ENCODE results near the gene CHST11. TPM values are rescaled to one million over a fixed set of nuclear protein-coding genes. Genes with fewer than 3 reads are reported as not detected.

Gene CHST11
- total and polyA plus RNA-seq, 9 of the 15 experiments (the other 6 are each of a cell fraction or from before 2014, with no cell fraction given): 2.3 to 38.7 (median 15.0) TPM

DNA sequence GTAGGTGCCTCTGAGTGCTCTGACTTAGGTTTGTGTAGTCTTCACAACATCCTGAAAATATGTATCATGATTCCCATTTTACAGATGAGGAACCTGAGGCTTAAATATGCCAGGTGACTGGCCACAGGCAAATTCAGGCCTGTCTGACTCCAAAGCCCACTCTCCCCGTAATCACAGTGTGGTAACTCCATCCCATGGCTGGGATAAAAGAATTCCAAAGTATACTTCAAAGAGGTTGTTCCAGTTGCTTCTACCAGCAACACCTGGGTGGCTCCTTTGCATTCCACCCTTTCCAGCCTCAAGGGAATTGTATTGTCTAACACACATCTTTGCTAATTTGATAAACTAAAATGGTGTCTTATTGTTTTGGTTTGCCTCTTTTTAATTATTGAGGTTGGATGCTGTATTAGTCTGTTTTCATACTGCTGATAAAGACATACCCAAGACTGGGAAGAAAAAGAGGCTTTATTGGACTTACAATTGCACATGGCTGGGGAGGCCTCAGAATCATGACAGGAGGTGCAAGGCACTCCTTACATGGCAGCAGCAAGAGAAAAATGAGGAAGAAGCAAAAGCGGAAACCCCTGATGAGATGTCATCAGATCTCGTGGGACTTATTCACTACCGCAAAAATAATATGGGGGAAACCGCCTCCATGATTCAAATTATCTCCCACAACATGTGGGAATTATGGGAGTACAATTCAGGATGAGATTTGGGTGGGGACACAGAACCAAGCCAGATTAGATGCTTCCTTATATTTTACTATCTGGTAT lies 9.9 kb upstream of the CHST11 start:
- no peak overlapping the region for H3K9ac ChIP-seq (ENCODE audit: insufficient read depth in 1 of 2, low read depth in 2 of 2, low read length in 2 of 2)
- TF ChIP-seq CC2D1A (IDR thresholded peaks at IDR 0.05): peak; percentile 21; the same call in 1 of the 2 replicates
- TF ChIP-seq, protein P1, sequence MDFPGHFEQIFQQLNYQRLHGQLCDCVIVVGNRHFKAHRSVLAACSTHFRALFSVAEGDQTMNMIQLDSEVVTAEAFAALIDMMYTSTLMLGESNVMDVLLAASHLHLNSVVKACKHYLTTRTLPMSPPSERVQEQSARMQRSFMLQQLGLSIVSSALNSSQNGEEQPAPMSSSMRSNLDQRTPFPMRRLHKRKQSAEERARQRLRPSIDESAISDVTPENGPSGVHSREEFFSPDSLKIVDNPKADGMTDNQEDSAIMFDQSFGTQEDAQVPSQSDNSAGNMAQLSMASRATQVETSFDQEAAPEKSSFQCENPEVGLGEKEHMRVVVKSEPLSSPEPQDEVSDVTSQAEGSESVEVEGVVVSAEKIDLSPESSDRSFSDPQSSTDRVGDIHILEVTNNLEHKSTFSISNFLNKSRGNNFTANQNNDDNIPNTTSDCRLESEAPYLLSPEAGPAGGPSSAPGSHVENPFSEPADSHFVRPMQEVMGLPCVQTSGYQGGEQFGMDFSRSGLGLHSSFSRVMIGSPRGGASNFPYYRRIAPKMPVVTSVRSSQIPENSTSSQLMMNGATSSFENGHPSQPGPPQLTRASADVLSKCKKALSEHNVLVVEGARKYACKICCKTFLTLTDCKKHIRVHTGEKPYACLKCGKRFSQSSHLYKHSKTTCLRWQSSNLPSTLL (IDR thresholded peaks at IDR 0.05): no peak
- CTCF ChIA-PET (ENCODE audit: low intra/inter-chr PET ratio): no interaction called here
- H4K20me1 ChIP-seq (replicated peaks; ENCODE audit: control insufficient read depth, insufficient read depth, low read length): no peaks in the 10 kb centered on the region; the same call in 1 of the 2 replicates
- POLR2A ChIA-PET: interaction anchor here (1.2 kb wide), 1 partner anchor 12 kb away, joined by 5 read pairs; no protein-coding TSS in a partner anchor
- H3K79me2 ChIP-seq (ENCODE audit: control insufficient read depth, insufficient read depth, low read length): no peaks in the 10 kb centered on the region
- DNase-seq (ENCODE audit: extremely low read depth in 1 of 4, low spot score in 3 of 4) (no peak), FAIRE-seq (no peak), ATAC-seq (no peak)
- H3K4me2 ChIP-seq (ENCODE audit: insufficient read depth, low read length): no peak overlapping the region
- no peak overlapping the region for H3K4me3 ChIP-seq
- no peaks in the 10 kb centered on the region for H3K9me1 ChIP-seq (ENCODE audit: control insufficient read depth, insufficient read depth, low read length)
- H3K9me3 ChIP-seq (replicated peaks; ENCODE audit: control insufficient read depth, insufficient read depth, low read depth, low read length): no peaks in the 10 kb centered on the region
- 50% methylated on average over 5 of the region's 5 CpGs for WGBS (ENCODE audit: insufficient coverage, low coverage, missing lambda C conversion rate)
- H3K36me3 ChIP-seq (ENCODE audit: control insufficient read depth, insufficient read depth, low read length): no peaks in the 10 kb centered on the region
- no peak overlapping the region for H3K27ac ChIP-seq (ENCODE audit: extremely low read depth, low read depth, low read length)
- no peak overlapping the region for H2AFZ ChIP-seq (ENCODE audit: low read depth, low read length)
- BruUV-seq (replicated peaks): no TSS peak
- H3K4me1 ChIP-seq (replicated peaks in 1 of 2; ENCODE audit: control insufficient read depth in 2 of 2, insufficient read depth in 2 of 2, low read length in 2 of 2): no peaks in the 10 kb centered on the region
- intact Hi-C loops (cut with micrococcal nuclease): no loop called here
- in situ Hi-C loops (cut with MboI): no loop called here
- H3K27me3 ChIP-seq (ENCODE audit: control insufficient read depth in 2 of 2, insufficient read depth in 2 of 2, low read length in 2 of 2): no peaks in the 10 kb centered on the region

DNA sequence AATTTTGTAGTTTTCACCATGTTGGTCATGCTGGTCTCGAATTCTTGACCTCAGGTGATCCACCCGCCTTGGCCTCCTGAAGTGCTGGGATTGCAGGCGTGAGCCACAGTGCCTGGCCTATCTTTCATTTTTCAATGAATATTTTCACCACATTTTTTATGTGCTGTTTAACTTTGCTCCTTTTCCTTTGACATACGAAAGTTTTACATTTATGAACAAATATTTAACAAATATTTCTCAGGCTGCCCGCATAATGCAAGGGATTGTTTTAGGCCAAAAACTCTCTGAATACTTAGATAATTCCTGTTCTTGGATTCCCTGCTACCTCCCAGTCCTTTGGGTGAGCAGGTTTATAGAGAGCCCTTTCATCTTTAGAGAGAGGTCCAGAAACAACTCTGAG lies 8.7 kb upstream of the CHST11 start:
- ChIA-PET CTCF (ENCODE audit: low intra/inter-chr PET ratio) (no interaction called here), POLR2A (interaction anchor here (0.9 kb wide), 1 partner anchor 11 kb away, joined by 3 read pairs; no protein-coding TSS in a partner anchor)
- in situ Hi-C loops (cut with MboI) (no loop called here), intact Hi-C loops (cut with micrococcal nuclease) (no loop called here)
- no peaks in the 10 kb centered on the region; the same call in 1 of the 2 replicates for H4K20me1 ChIP-seq (replicated peaks; ENCODE audit: control insufficient read depth, insufficient read depth, low read length)
- no peak overlapping the region for H3K4me2 ChIP-seq (ENCODE audit: insufficient read depth, low read length)
- no peaks in the 10 kb centered on the region for H3K9me3 ChIP-seq (replicated peaks; ENCODE audit: control insufficient read depth, insufficient read depth, low read depth, low read length)
- no peaks in the 10 kb centered on the region for H3K79me2 ChIP-seq (ENCODE audit: control insufficient read depth, insufficient read depth, low read length)
- no peaks in the 10 kb centered on the region for H3K9me1 ChIP-seq (ENCODE audit: control insufficient read depth, insufficient read depth, low read length)
- no peak overlapping the region for H3K9ac ChIP-seq (ENCODE audit: insufficient read depth in 1 of 2, low read depth in 2 of 2, low read length in 2 of 2)
- H3K4me1 ChIP-seq (replicated peaks in 1 of 2; ENCODE audit: control insufficient read depth in 2 of 2, insufficient read depth in 2 of 2, low read length in 2 of 2): no peaks in the 10 kb centered on the region
- no TSS peak for BruUV-seq (replicated peaks)
- FAIRE-seq (no peak), DNase-seq (ENCODE audit: extremely low read depth in 1 of 4, low spot score in 3 of 4) (no peak), ATAC-seq (no peak)
- no peak overlapping the region for H3K4me3 ChIP-seq
- H2AFZ ChIP-seq (ENCODE audit: low read depth, low read length): no peak overlapping the region
- H3K36me3 ChIP-seq (ENCODE audit: control insufficient read depth, insufficient read depth, low read length): no peaks in the 10 kb centered on the region
- no peak overlapping the region for H3K27ac ChIP-seq (ENCODE audit: extremely low read depth, low read depth, low read length)
- 52% methylated on average over 5 of the region's 5 CpGs for WGBS (ENCODE audit: insufficient coverage, low coverage, missing lambda C conversion rate)
- no peaks in the 10 kb centered on the region for H3K27me3 ChIP-seq (ENCODE audit: control insufficient read depth in 2 of 2, insufficient read depth in 2 of 2, low read length in 2 of 2)
- TF ChIP-seq JUND (IDR thresholded peaks at IDR 0.05; ENCODE audit: borderline replicate concordance, low read depth, low read length): no peak
- TF ChIP-seq JUND (tag; IDR thresholded peaks at IDR 0.05; ENCODE audit: borderline replicate concordance, low read depth, low read length): no peak
- no peak for TF ChIP-seq BRD9 (IDR thresholded peaks at IDR 0.05; ENCODE audit: low read depth, partially characterized antibody)
- no peak for TF ChIP-seq PRMT5 (CRISPR knock-in tag; IDR thresholded peaks at IDR 0.05)
- TF ChIP-seq, protein P2, sequence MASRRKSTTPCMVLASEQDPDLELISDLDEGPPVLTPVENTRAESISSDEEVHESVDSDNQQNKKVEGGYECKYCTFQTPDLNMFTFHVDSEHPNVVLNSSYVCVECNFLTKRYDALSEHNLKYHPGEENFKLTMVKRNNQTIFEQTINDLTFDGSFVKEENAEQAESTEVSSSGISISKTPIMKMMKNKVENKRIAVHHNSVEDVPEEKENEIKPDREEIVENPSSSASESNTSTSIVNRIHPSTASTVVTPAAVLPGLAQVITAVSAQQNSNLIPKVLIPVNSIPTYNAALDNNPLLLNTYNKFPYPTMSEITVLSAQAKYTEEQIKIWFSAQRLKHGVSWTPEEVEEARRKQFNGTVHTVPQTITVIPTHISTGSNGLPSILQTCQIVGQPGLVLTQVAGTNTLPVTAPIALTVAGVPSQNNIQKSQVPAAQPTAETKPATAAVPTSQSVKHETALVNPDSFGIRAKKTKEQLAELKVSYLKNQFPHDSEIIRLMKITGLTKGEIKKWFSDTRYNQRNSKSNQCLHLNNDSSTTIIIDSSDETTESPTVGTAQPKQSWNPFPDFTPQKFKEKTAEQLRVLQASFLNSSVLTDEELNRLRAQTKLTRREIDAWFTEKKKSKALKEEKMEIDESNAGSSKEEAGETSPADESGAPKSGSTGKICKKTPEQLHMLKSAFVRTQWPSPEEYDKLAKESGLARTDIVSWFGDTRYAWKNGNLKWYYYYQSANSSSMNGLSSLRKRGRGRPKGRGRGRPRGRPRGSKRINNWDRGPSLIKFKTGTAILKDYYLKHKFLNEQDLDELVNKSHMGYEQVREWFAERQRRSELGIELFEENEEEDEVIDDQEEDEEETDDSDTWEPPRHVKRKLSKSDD (conservative IDR thresholded peaks at IDR 0.05; ENCODE audit: low read length): no peak
- TF ChIP-seq ZBED1 (IDR thresholded peaks at IDR 0.05): no peak
- no peak for TF ChIP-seq KLF1 (tag; IDR thresholded peaks at IDR 0.05)
- TF ChIP-seq HDGF (IDR thresholded peaks at IDR 0.05): no peak
- TF ChIP-seq MYC (IDR thresholded peaks at IDR 0.05; ENCODE audit: low read depth, low read length): no peak
- no peak for TF ChIP-seq MYC (CRISPR knock-in tag; IDR thresholded peaks at IDR 0.05; ENCODE audit: borderline replicate concordance, low read depth)
